Measurements from ENCODE around the gene RAB8B. TPM values are rescaled to one million over a fixed set of nuclear protein-coding genes. Genes with fewer than 3 reads are reported as not detected.

RAB8B gene
- total and polyA plus RNA-seq, 2 experiments from 2014 or later, result 16.4 to 36.9 TPM

GRCh38 chr15:63299943-63300575 lies 110.7 kb downstream of the RAB8B start:
- H3K36me3 ChIP-seq (replicated peaks; ENCODE audit: insufficient read depth, low read depth), result no peaks in the 10 kb centered on the region

GRCh38 chr15:63301088-63301487 lies 111.7 kb downstream of the RAB8B start:
- H3K27me3 ChIP-seq, result no peaks in the 10 kb centered on the region
- H3K36me3 ChIP-seq (replicated peaks; ENCODE audit: insufficient read depth, low read depth), result no peaks in the 10 kb centered on the region
- TF ChIP-seq CTCF (IDR thresholded peaks at IDR 0.05; ENCODE audit: poor library complexity) (no peak), EZH2 (IDR thresholded peaks at IDR 0.05; ENCODE audit: borderline replicate concordance) (no peak), EZH2phosphoT487 (IDR thresholded peaks at IDR 0.05; ENCODE audit: low read depth, severe bottlenecking, unreplicated experiment) (no peak)
- WGBS (ENCODE audit: low lambda C conversion rate, missing lambda C conversion rate), result 94% methylated on average over 1 of the region's 1 CpG
- H3K4me2 ChIP-seq, result no peak overlapping the region
- no peaks in the 10 kb centered on the region for H3K9me3 ChIP-seq (ENCODE audit: low read depth)
- H2AFZ ChIP-seq, result no peak overlapping the region
- peaks cover 3% of the 10 kb centered on the region for H3K79me2 ChIP-seq
- no peak overlapping the region for H3K27ac ChIP-seq
- no peaks in the 10 kb centered on the region for H3K9me2 ChIP-seq (replicated peaks; ENCODE audit: insufficient read depth)
- no peak for DNase-seq (ENCODE audit: low spot score)
- H3K4me3 ChIP-seq, result no peak overlapping the region
- no peaks in the 10 kb centered on the region for H3K4me1 ChIP-seq (ENCODE audit: insufficient read depth)
- H4K20me1 ChIP-seq (ENCODE audit: insufficient read depth, poor library complexity, severe bottlenecking), result no peaks in the 10 kb centered on the region

More at GRCh38 chr15:63299943-63300575, 110.7 kb downstream of the RAB8B start:
- Histone ChIP-seq H3K9me3 (ENCODE audit: low read depth) (no peaks in the 10 kb centered on the region), H3K9me2 (replicated peaks; ENCODE audit: insufficient read depth) (no peaks in the 10 kb centered on the region), H3K4me1 (ENCODE audit: insufficient read depth) (no peaks in the 10 kb centered on the region), H3K27ac (no peak overlapping the region), H2AFZ (no peak overlapping the region), H3K79me2 (peaks cover 3% of the 10 kb centered on the region), H3K27me3 (no peaks in the 10 kb centered on the region), H3K4me3 (no peak overlapping the region), H3K4me2 (no peak overlapping the region), H4K20me1 (ENCODE audit: insufficient read depth, poor library complexity, severe bottlenecking) (no peaks in the 10 kb centered on the region)
- no peak for DNase-seq (ENCODE audit: low spot score)
- no peak for TF ChIP-seq EZH2 (IDR thresholded peaks at IDR 0.05; ENCODE audit: borderline replicate concordance)
- TF ChIP-seq CTCF (IDR thresholded peaks at IDR 0.05; ENCODE audit: poor library complexity), result no peak
- no peak for TF ChIP-seq EZH2phosphoT487 (IDR thresholded peaks at IDR 0.05; ENCODE audit: low read depth, severe bottlenecking, unreplicated experiment)
- 92% methylated on average over 7 of the region's 7 CpGs for WGBS (ENCODE audit: low lambda C conversion rate, missing lambda C conversion rate)

- Histone ChIP-seq H3K4me3 (no peak overlapping the region), H4K20me1 (ENCODE audit: insufficient read depth, poor library complexity, severe bottlenecking) (no peaks in the 10 kb centered on the region), H3K4me1 (ENCODE audit: insufficient read depth) (no peaks in the 10 kb centered on the region), H3K9me2 (replicated peaks; ENCODE audit: insufficient read depth) (no peaks in the 10 kb centered on the region), H3K36me3 (replicated peaks; ENCODE audit: insufficient read depth, low read depth) (no peaks in the 10 kb centered on the region), H3K27me3 (no peaks in the 10 kb centered on the region), H3K4me2 (no peak overlapping the region), H3K79me2 (no peaks in the 10 kb centered on the region), H2AFZ (no peak overlapping the region), H3K27ac (no peak overlapping the region), H3K9me3 (ENCODE audit: low read depth) (no peaks in the 10 kb centered on the region)
- DNase-seq (ENCODE audit: low spot score), result no peak
- TF ChIP-seq EZH2phosphoT487 (IDR thresholded peaks at IDR 0.05; ENCODE audit: low read depth, severe bottlenecking, unreplicated experiment) (no peak), CTCF (IDR thresholded peaks at IDR 0.05; ENCODE audit: poor library complexity) (no peak), EZH2 (IDR thresholded peaks at IDR 0.05; ENCODE audit: borderline replicate concordance) (no peak)
- WGBS (ENCODE audit: low lambda C conversion rate, missing lambda C conversion rate), result 95% methylated on average over 5 of the region's 5 CpGs
These were observed 115.9 kb downstream of the RAB8B start for GRCh38 chr15:63305260-63305659.
